ENCODE data around the gene TMEM168. TPM values are rescaled to one million over a fixed set of nuclear protein-coding genes. Genes with fewer than 3 reads are reported as not detected.
"Not testable (repeated sequence)": the region's sequence is repeated elsewhere in the genome, so short reads cannot be mapped to it uniquely, and the experiment has no call there.

Gene TMEM168
- total and polyA plus RNA-seq, 7 donors: 5.2 to 10.9 (median 8.1) TPM

DNA sequence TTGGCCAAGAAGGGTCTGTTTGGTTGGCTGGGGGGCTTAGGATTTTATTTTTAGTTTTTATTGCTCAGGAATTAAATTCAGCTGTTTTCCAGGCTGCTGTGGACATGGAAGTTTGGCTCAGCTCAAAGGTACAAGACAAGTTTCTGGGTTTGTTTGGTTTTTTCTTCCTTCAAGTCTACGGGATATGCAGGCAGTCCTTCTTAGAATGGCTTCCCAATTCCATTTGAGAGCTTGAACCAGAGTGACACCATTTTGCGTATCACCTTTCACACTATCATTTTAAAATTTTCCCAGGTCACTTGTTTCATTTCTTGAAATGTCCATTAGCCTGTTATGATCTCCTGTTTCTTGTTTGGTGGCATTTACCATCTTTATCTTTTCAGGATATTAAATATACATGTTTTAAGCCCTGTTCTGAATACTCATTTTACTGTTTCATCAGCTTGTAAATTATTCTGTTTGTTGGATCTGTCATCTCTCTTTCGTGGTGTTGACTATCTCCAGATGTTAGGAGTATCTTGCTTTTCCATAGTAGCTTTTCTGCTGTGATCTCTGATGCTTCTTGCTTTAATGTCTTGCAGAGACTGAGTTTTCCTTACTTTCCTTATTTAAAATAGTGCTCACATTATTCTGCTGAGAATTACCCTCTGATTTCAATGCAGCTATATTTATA lies 9.4 kb upstream of the TMEM168 start:
- WGBS, 3 donors: 52 to 69% (median 53%) methylated on average over 3 of the region's 3 CpGs
- H3K9me3 ChIP-seq: no peaks in the 10 kb centered on the region
- ATAC-seq: no peak
- H3K27ac ChIP-seq: no peak overlapping the region
- intact Hi-C loops (cut with DNase I): no loop called here
- H3K27me3 ChIP-seq (ENCODE audit: insufficient read depth in 3 of 3, low read length in 2 of 3): no peaks in the 10 kb centered on the region
- no peak overlapping the region for H3K4me3 ChIP-seq
- no peaks in the 10 kb centered on the region for H3K4me1 ChIP-seq
- DNase-seq: no peak
- TF ChIP-seq, protein P1, sequence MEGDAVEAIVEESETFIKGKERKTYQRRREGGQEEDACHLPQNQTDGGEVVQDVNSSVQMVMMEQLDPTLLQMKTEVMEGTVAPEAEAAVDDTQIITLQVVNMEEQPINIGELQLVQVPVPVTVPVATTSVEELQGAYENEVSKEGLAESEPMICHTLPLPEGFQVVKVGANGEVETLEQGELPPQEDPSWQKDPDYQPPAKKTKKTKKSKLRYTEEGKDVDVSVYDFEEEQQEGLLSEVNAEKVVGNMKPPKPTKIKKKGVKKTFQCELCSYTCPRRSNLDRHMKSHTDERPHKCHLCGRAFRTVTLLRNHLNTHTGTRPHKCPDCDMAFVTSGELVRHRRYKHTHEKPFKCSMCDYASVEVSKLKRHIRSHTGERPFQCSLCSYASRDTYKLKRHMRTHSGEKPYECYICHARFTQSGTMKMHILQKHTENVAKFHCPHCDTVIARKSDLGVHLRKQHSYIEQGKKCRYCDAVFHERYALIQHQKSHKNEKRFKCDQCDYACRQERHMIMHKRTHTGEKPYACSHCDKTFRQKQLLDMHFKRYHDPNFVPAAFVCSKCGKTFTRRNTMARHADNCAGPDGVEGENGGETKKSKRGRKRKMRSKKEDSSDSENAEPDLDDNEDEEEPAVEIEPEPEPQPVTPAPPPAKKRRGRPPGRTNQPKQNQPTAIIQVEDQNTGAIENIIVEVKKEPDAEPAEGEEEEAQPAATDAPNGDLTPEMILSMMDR (IDR thresholded peaks at IDR 0.05): no peak
- no peaks in the 10 kb centered on the region for H3K36me3 ChIP-seq (ENCODE audit: insufficient read depth in 1 of 2, low read depth in 1 of 2)

- no peak overlapping the region for H3K4me3 ChIP-seq
- DNase-seq: no peak
- H3K27me3 ChIP-seq (ENCODE audit: insufficient read depth in 3 of 3, low read length in 2 of 3): no peaks in the 10 kb centered on the region
- H3K4me1 ChIP-seq: no peaks in the 10 kb centered on the region
- TF ChIP-seq, protein P1 (IDR thresholded peaks at IDR 0.05): no peak
- ATAC-seq: no peak
- no peak overlapping the region for H3K27ac ChIP-seq
- intact Hi-C loops (cut with DNase I): no loop called here
- no peaks in the 10 kb centered on the region for H3K36me3 ChIP-seq (ENCODE audit: insufficient read depth in 1 of 2, low read depth in 1 of 2)
- 49 to 56% (median 52%) methylated on average over 2 of the region's 2 CpGs for whole genome bisulfite sequencing, 3 donors
- H3K9me3 ChIP-seq: no peaks in the 10 kb centered on the region
These were observed 8.3 kb upstream of the TMEM168 start for GRCh38 chr7:112798274-112799159.

DNA sequence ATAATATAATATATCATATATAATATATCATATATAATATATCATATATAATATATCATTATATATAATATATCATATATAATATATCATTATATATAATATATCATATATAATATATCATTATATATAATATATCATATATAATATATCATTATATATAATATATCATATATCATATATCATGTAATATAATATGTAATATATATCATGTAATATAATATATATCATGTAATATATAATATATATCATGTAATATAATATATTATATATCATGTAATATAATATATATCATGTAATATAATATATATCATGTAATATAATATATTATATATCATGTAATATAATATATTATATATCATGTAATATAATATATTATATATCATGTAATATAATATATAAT lies 6.4 kb upstream of the TMEM168 start:
- DNase-seq, H3K4me1 ChIP-seq, ATAC-seq: not testable (repeated sequence)

DNA sequence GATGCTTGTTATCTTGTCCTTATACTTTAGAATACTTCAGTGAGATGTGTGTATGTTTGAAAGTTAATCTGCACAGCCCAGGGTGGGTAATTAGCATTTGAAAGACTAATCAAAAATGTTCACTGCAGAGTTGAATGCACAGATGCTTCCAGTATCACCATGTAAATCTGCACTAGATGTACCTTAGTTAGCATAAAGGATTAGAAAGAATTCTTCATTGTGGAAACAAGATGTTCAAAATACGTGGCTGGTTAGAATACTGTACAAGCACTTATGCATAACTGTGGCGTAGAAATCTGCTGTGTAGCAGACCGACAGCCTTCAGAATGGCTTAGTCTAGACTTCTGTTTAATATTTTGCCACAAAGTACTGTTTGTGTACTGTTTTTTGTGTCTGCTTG lies 2.2 kb upstream of the TMEM168 start:
- DNase-seq: no peak
- Histone ChIP-seq H3K27me3 (ENCODE audit: insufficient read depth in 3 of 3, low read length in 2 of 3) (no peaks in the 10 kb centered on the region), H3K36me3 (ENCODE audit: insufficient read depth in 1 of 2, low read depth in 1 of 2) (no peaks in the 10 kb centered on the region), H3K27ac (no peak overlapping the region), H3K9me3 (no peaks in the 10 kb centered on the region), H3K4me1 (peaks cover 11% of the 10 kb centered on the region), H3K4me3 (no peak overlapping the region)
- 86 to 93% (median 92%) methylated on average over 3 of the region's 3 CpGs for WGBS, 3 donors
- TF ChIP-seq, protein P1 (IDR thresholded peaks at IDR 0.05): no peak
- ATAC-seq: no peak
- intact Hi-C loops (cut with DNase I): no loop called here

More for the DNA sequence above, 6.4 kb upstream of the TMEM168 start:
- H3K27ac ChIP-seq; intact Hi-C loops (cut with DNase I); H3K4me3 ChIP-seq; H3K27me3 ChIP-seq (ENCODE audit: insufficient read depth in 3 of 3, low read length in 2 of 3); H3K36me3 ChIP-seq (ENCODE audit: insufficient read depth in 1 of 2, low read depth in 1 of 2); H3K9me3 ChIP-seq: not testable (repeated sequence)

GRCh38 chr7:112791465-112792168 lies 1.4 kb upstream of the TMEM168 start:
- intact Hi-C loops (cut with DNase I): no loop called here

More at GRCh38 chr7:112791465-112792168, 1.4 kb upstream of the TMEM168 start:
- ATAC-seq (no peak), DNase-seq (no peak)
- Histone ChIP-seq H3K4me1 (peaks cover 11% of the 10 kb centered on the region), H3K9me3 (no peaks in the 10 kb centered on the region), H3K4me3 (no peak overlapping the region), H3K27me3 (ENCODE audit: insufficient read depth in 3 of 3, low read length in 2 of 3) (no peaks in the 10 kb centered on the region), H3K27ac (no peak overlapping the region), H3K36me3 (ENCODE audit: insufficient read depth in 1 of 2, low read depth in 1 of 2) (no peaks in the 10 kb centered on the region)
- TF ChIP-seq, protein P1 (IDR thresholded peaks at IDR 0.05): no peak
- 93 to 97% (median 96%) methylated on average over 15 of the region's 15 CpGs for WGBS, 3 donors
